DMS53 treated with DMSO at 0.1 percent for 48 hours (cell line): ENCODE measurements around the gene OVCH2.
"Not testable (repeated sequence)": the region's sequence is repeated elsewhere in the genome, so short reads cannot be mapped to it uniquely, and the experiment has no call there.

Experiments used
- DNase-seq: peaks from one replicate; lab custom pipeline; 2025; ENCODE audit not compliant: unreplicated experiment; lab: John Stamatoyannopoulos, UW

OVCH2 gene

GRCh38 chr11:7671347-7672215 is 34.7 kb downstream of the OVCH2 start:
- no peak for DNase-seq

DNA sequence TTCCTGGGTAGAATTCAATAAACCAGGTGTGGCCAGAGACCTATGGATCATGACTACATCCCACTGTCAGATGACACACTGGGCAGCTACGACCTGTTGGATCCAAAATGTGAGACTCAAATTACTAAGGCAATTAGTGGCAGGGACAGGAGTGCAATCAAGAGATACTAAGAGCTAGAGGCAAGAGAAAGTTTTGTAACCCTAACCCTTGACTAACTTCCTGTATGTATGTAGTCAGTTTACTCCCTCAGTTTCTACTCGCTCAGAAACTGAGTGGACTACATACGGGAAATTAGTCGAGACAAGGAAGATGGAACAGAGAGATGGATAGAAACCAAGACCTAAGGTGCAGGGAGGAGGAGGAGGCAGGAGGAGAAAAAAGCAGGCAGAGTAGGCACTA is 35.6 kb downstream of the OVCH2 start:
- no peak for DNase-seq

- no peak for DNase-seq
Observed at GRCh38 chr11:7668911-7669310, 37.4 kb downstream of the OVCH2 start.

DNA sequence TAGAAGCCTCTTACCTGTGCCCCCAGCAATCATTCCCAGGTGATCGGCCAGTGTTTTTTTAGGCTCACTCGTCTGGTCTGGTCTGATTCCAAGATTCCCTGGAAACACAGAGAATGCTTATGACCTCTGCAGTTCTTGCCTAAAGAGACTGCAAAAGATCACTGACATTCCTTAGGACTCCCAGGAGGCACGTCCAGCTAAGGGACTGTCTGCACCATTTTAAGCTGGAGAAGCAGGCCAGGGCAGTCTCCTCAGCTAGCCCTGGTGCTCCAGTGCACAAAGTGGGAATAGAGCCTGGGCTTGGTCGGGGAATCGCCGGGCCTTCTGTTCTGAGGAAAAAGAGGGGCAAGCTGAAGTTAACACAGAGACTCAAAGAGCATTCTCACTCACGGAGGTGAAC is 37.8 kb downstream of the OVCH2 start:
- no peak for DNase-seq

GRCh38 chr11:7667460-7667859 is 38.8 kb downstream of the OVCH2 start:
- DNase-seq, result no peak

GRCh38 chr11:7666292-7666866 is 39.9 kb downstream of the OVCH2 start:
- no peak for DNase-seq

DNA sequence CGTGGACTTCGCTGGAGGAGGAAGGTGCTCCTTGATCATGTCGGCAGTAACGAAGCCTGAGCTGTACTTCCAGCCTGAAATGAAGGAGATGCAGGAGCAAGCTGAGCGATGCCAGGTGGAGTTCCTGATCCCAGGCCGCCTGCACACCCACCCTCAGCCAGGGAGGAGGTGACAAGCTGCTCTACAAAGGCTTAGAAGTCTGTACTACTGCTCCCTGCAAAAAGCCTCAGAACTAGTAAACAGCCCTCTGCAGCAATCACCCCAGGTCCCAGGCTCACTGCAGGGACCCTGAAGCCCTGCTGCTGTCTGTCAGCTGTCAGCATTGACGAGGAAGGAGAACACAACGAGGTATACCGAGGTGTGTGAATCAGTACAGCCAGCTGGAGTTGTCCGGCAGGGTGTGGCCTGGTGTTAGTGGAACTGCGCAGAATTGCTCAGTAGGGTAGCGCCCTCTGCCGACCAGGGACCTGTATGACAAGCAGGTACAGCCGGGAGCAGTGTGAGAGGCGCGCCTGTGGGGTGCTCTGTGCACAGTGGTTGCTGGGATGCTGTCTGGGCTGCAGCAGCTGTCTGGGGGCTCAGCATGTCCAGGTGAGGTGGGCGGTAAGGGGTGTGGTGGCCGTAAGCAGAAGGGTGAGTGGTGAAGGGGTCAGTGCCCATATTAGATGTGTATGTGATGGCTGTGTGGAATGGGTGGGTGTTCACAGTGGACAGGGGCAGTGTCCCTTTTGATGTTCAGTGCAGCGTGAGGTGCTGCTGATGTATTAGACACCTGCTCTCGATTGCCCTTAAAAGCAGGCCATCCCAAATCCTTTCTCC is 40.6 kb downstream of the OVCH2 start:
- DNase-seq, result peak; percentile 83

- DNase-seq, result no peak
Observed at GRCh38 chr11:7664867-7665266, 41.4 kb downstream of the OVCH2 start.

DNA sequence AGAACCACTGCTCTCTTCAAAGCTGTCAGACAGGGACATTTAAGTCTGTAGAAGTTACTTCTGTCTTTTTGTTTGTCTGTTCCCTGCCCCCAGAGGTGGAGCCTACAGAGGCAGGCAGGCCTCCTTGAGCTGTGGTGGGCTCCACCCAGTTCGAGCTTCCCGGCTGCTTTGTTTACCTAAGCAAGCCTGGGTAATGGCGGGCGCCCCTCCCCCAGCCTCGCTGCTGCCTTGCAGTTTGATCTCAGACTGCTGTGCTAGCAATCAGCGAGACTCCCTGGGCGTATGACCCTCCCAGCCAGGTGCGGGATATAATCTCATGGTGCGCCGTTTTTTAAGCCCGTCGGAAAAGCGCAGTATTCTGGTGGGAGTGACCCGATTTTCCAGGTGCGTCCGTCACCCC is 42.7 kb downstream of the OVCH2 start:
- not testable (repeated sequence) for DNase-seq

- peak; percentile 1 for DNase-seq
Observed at GRCh38 chr11:7657306-7658025, 48.8 kb downstream of the OVCH2 start.

- no peak for DNase-seq
Observed at GRCh38 chr11:7656704-7657103, 49.6 kb downstream of the OVCH2 start.

- no peak for DNase-seq
Observed at GRCh38 chr11:7655253-7656217, 50.7 kb downstream of the OVCH2 start.

DNA sequence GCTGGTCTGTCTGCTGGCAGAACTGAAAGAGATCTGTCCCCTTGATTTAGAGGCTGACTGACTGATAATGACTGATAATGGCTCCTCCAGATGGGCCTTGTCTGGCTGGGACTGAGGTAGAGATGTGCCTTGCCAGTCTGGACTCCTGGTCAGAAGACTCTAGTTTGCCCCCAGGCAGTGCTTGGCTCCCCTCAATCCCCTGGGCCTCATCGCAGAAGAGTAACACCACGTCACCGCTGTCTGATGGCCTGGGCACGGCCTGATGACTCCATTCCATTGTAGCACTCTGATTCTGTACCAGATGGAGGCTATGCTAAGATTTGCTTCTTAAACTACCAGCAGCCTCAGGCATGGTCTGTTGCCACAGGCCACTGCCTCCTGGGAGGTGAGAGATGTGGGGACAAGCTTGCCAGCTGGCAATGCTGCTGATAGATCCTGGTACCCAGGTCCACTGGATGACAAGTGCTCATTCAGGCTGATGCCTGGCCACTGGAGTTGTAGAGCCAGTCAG is 52.0 kb downstream of the OVCH2 start:
- no peak for DNase-seq

DNA sequence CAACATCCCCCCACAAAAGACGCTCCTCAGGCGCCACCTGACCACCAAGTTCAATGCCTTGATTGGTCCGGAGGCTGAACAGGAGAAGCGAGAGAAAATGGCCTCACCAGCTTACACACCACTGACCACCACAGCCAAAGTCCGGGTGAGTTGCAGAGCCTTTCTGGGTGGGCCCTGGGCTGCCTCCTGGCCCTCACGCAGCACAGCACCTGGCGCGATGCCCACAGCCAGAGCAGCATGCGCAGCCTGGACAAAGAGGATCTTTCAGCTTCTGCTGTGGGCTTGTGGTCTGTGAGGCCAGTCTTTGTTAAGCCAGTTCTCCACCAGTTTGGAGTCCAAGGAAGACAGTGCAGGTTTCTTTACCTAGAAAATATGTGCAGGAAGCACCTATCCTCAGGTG is 54.6 kb downstream of the OVCH2 start:
- DNase-seq, result no peak

DNA sequence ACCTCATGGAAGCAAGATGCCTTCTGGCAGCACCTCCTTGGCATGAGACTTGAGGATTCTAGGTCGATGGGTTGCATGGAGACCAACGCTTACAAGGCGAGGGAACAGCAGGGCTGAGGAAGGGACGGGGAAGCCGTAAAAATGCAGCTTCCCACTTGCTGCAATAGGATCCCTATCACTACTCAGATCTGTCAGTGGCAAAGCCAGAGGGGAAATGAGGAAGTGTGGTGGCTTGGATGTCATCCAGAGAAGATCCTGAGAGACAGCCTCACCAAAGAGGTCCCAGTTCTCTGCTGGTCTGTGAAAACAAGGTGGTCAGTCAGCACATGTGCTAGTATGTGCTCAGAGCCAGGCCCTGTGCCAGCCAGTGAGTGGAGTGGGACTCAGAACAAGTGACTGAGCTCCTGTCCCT is 55.1 kb downstream of the OVCH2 start:
- DNase-seq, result no peak

DNA sequence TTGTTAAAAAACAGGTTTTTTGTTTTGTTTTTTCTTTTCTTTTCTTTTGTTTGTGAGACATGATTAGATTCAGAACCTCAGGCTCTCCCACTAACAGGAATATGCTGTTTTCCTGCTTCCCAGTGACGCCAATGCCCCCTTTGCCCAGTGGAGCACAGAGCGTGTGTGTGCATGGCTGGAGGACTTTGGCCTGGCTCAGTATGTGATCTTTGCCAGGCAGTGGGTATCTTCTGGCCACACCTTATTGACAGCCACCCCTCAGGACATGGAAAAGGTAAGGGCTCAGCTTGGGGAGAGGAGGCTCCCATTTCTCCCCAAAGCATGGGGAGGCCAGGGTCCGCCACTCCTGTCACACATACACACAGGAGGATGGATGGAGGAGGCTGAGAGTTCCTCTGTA is 58.0 kb downstream of the OVCH2 start:
- no peak for DNase-seq

DNA sequence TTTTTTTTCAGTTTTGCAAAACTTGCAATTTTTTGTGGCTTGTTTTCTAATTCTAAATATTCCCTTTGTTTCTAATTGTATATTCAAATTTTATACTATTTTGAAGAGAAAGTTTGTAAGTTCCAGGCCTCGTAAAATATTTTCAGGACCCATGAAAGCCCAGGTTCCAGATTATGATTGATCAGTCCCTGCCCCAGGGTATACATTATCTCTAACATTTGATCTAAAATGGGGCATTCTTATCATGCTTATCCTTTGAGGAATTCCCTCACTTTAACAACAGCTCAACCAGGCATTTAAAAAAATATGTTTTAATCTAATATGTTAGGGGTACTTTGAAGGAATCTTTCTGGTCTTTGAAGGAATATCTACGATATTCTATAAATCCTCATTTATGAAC is 59.4 kb downstream of the OVCH2 start:
- DNase-seq, result no peak

GRCh38 chr11:7645206-7645605 is 61.1 kb downstream of the OVCH2 start:
- no peak for DNase-seq

- DNase-seq, result no peak
Observed at GRCh38 chr11:7643314-7643713, 63.0 kb downstream of the OVCH2 start.

DNA sequence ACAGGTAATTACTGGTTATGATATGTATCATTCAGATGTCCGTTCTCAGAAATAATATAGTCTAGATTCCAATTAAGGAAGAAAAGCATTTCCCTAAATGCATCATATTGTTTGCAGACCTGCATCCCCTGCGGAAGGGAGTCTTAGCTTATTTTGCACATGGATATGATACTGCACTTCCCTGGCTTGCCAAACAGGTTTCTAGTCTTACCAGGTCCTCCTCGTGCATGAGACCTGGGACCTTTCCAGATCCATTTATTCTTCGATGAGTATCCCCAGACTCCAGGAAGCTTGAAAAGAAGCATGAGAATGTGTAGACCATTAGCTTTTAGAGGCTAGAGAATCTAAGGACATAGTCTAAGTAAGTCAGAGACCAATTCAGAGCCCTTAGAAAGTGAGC is 63.5 kb downstream of the OVCH2 start:
- no peak for DNase-seq
